Astrocyte (in vitro differentiated cells and primary cell): Measurements from ENCODE around the gene MRRF. TPM values are rescaled to one million over a fixed set of nuclear protein-coding genes. Genes with fewer than 3 reads are reported as not detected.

Experiments
- DNase-seq: peaks from one replicate; pipeline ENCODE4 v3.0.0-alpha.2; 2010; ENCODE audit warnings: low read depth
- FAIRE-seq: peaks from 2 replicates; lab custom pipeline; 2011; peaks lifted over from hg19 to GRCh38; lab: Jason Lieb, UNC
- H2AFZ ChIP-seq: 2 replicates; pipeline ENCODE4 v1.6.0; 2012; ENCODE audit warnings: low read depth, low read length, inconsistent platforms
- H3K27ac ChIP-seq: 2 replicates; pipeline ENCODE4 v1.5.1; 2011; ENCODE audit warnings: low read depth, low read length, inconsistent platforms
- H3K27me3 ChIP-seq: 2 replicates; pipeline ENCODE4 v1.6.0; 2011; ENCODE audit warnings: low read length, inconsistent platforms; ENCODE audit not compliant: insufficient read depth
- H3K36me3 ChIP-seq: 2 replicates; pipeline ENCODE4 v1.5.1; 2011; ENCODE audit warnings: low read length, inconsistent platforms; ENCODE audit not compliant: insufficient read depth
- H3K4me1 ChIP-seq: 2 replicates; pipeline ENCODE4 v1.5.1; 2011; ENCODE audit warnings: low read length, inconsistent platforms; ENCODE audit not compliant: insufficient read depth
- H3K4me2 ChIP-seq: 2 replicates; pipeline ENCODE4 v1.6.0; 2012; ENCODE audit warnings: low read length, inconsistent platforms
- H3K4me3 ChIP-seq: 2 replicates; pipeline ENCODE4 v1.5.1; 2011; ENCODE audit warnings: low read depth, mild to moderate bottlenecking, low read length, inconsistent platforms; ENCODE audit not compliant: insufficient read depth
- H3K79me2 ChIP-seq: 2 replicates; pipeline ENCODE4 v1.6.0; 2012; ENCODE audit warnings: mild to moderate bottlenecking, low read length, inconsistent platforms; ENCODE audit not compliant: insufficient read depth
- H3K9ac ChIP-seq: 2 replicates; pipeline ENCODE4 v1.6.0; 2012; ENCODE audit warnings: mild to moderate bottlenecking, low read length, inconsistent platforms
- H3K9me3 ChIP-seq: 2 replicates; pipeline ENCODE4 v1.5.1; 2012; ENCODE audit warnings: low read depth, mild to moderate bottlenecking, low read length, inconsistent platforms; ENCODE audit not compliant: insufficient read depth
- H4K20me1 ChIP-seq: 2 replicates; pipeline ENCODE4 v1.6.0; 2012; ENCODE audit warnings: low read length, inconsistent platforms; ENCODE audit not compliant: insufficient read depth
- H3K27ac Mint-ChIP-seq: one replicate; pipeline ENCODE4 v1.8.0; 2021; ENCODE audit warnings: mild to moderate bottlenecking, mixed read lengths; ENCODE audit not compliant: unreplicated experiment
- H3K27me3 Mint-ChIP-seq: one replicate; pipeline ENCODE4 v1.8.0; 2021; ENCODE audit warnings: low read depth, mixed read lengths; ENCODE audit not compliant: unreplicated experiment
- H3K36me3 Mint-ChIP-seq: one replicate; pipeline ENCODE4 v1.8.0; 2021; ENCODE audit warnings: low read depth, mixed read lengths; ENCODE audit not compliant: unreplicated experiment
- H3K4me1 Mint-ChIP-seq: one replicate; pipeline ENCODE4 v1.8.0; 2021; ENCODE audit warnings: low read depth, mixed read lengths; ENCODE audit not compliant: unreplicated experiment
- H3K4me3 Mint-ChIP-seq: one replicate; pipeline ENCODE4 v1.8.0; 2021; ENCODE audit warnings: mild to moderate bottlenecking, moderate library complexity, mixed read lengths; ENCODE audit not compliant: unreplicated experiment
- H3K9me3 Mint-ChIP-seq: one replicate; pipeline ENCODE4 v1.8.0; 2021; ENCODE audit warnings: mild to moderate bottlenecking, mixed read lengths; ENCODE audit not compliant: unreplicated experiment
- CTCF ChIP-seq: IDR thresholded peaks from 2 replicates; pipeline ENCODE4 v1.5.1; 2011; ENCODE audit warnings: low read depth, mild to moderate bottlenecking, inconsistent platforms, low read length, moderate library complexity; ENCODE audit not compliant: insufficient read depth
- EZH2 ChIP-seq: IDR thresholded peaks from 2 replicates; pipeline ENCODE4 v1.6.1; 2012; ENCODE audit warnings: mild to moderate bottlenecking, low read length, inconsistent platforms; ENCODE audit not compliant: insufficient read depth
- total RNA-seq: library from RNA; stranded (reverse); gene quantifications from 2 replicates; pipeline ENCODE4 v1.2.1, GENCODE V29; 2021

The MRRF gene
- total RNA-seq, 1 donor from 2014 or later = 24.0 TPM

- no peaks in the 10 kb centered on the region for H3K4me1 Mint-ChIP-seq
- Histone ChIP-seq H3K4me1 (no peaks in the 10 kb centered on the region), H4K20me1 (peaks cover 36% of the 10 kb centered on the region), H3K9me3 (no peaks in the 10 kb centered on the region), H2AFZ (no peak overlapping the region), H3K9ac (no peak overlapping the region), H3K79me2 (peaks cover 9% of the 10 kb centered on the region), H3K27me3 (no peaks in the 10 kb centered on the region), H3K4me2 (no peak overlapping the region), H3K4me3 (no peak overlapping the region), H3K27ac (no peak overlapping the region), H3K36me3 (peaks cover 23% of the 10 kb centered on the region)
- DNase-seq (no peak), FAIRE-seq (no peak)
- no peak overlapping the region for H3K4me3 Mint-ChIP-seq
- peaks cover 33% of the 10 kb centered on the region for H3K36me3 Mint-ChIP-seq
- H3K27ac Mint-ChIP-seq = no peak overlapping the region
- TF ChIP-seq CTCF (no peak), EZH2 (no peak)
- H3K27me3 Mint-ChIP-seq = no peaks in the 10 kb centered on the region
- H3K9me3 Mint-ChIP-seq = peaks cover 4% of the 10 kb centered on the region
Observed at GRCh38 chr9:122251351-122251750, 13.3 kb upstream of the MRRF start.

DNA sequence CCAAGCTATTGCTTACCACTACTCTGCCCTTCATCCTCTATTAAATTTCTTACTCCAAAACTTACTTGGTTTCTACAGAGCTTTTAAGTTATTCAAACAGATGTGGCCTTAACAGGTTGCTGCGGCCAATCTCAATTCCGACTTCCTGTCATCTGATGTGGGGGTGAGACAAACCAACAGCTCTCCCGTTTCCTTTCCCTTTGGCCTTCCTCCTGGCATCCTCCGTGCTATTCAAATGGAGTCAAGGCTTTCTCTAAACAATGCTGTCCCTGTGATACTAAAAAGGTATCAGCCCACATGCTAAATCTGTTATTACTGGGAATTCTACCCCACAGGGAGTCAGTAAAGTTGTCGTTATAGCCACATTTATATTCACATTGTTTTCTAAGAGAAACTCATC is 11.9 kb upstream of the MRRF start:
- H3K27ac ChIP-seq = no peak overlapping the region
- Mint-ChIP-seq H3K4me3 (no peak overlapping the region), H3K36me3 (peaks cover 24% of the 10 kb centered on the region), H3K4me1 (no peaks in the 10 kb centered on the region), H3K9me3 (peaks cover 4% of the 10 kb centered on the region), H3K27me3 (no peaks in the 10 kb centered on the region), H3K27ac (no peak overlapping the region)
- H3K36me3 ChIP-seq = peaks cover 12% of the 10 kb centered on the region
- TF ChIP-seq CTCF = no peak
- TF ChIP-seq EZH2 = no peak
- FAIRE-seq (no peak), DNase-seq (no peak)
- H3K79me2 ChIP-seq = peaks cover 9% of the 10 kb centered on the region
- no peaks in the 10 kb centered on the region for H3K27me3 ChIP-seq
- H3K4me3 ChIP-seq = no peak overlapping the region
- no peaks in the 10 kb centered on the region for H3K9me3 ChIP-seq
- H4K20me1 ChIP-seq = peaks cover 39% of the 10 kb centered on the region
- no peak overlapping the region for H2AFZ ChIP-seq
- no peak overlapping the region for H3K4me2 ChIP-seq
- no peaks in the 10 kb centered on the region for H3K4me1 ChIP-seq
- no peak overlapping the region for H3K9ac ChIP-seq

- Mint-ChIP-seq H3K27ac (no peak overlapping the region), H3K4me1 (no peaks in the 10 kb centered on the region), H3K36me3 (peaks cover 19% of the 10 kb centered on the region), H3K27me3 (no peaks in the 10 kb centered on the region), H3K9me3 (peaks cover 4% of the 10 kb centered on the region), H3K4me3 (no peak overlapping the region)
- Histone ChIP-seq H3K27me3 (no peaks in the 10 kb centered on the region), H2AFZ (no peak overlapping the region), H3K36me3 (peaks cover 13% of the 10 kb centered on the region), H3K9me3 (no peaks in the 10 kb centered on the region), H3K9ac (no peak overlapping the region), H3K4me1 (no peaks in the 10 kb centered on the region), H3K79me2 (peaks cover 9% of the 10 kb centered on the region), H3K27ac (no peak overlapping the region), H4K20me1 (peaks cover 39% of the 10 kb centered on the region), H3K4me2 (no peak overlapping the region), H3K4me3 (no peak overlapping the region)
- no peak for DNase-seq
- FAIRE-seq = no peak
- TF ChIP-seq CTCF (no peak), EZH2 (no peak)
Observed at GRCh38 chr9:122254761-122255160, 9.9 kb upstream of the MRRF start.
